Astrocyte of the cerebellum (primary cell): ENCODE data around the gene GRIN2A.

Experiments used
- DNase-seq: peaks from one replicate; pipeline ENCODE4 v3.0.0-alpha.2; 2011; ENCODE audit warnings: low read depth
- H3K4me3 ChIP-seq: 2 replicates; pipeline ENCODE4 v1.5.1; 2011; ENCODE audit warnings: mild to moderate bottlenecking, low read depth, low read length, moderate library complexity
- in situ Hi-C: cut with HindIII; loops from 2 replicates; pipeline ENCODE4 v1.10.0; 2017; ENCODE audit warnings: low sequenced_read_pairs
- TF ChIP-seq, protein P1 (sequence below): IDR thresholded peaks from 2 replicates; pipeline ENCODE4 v1.5.1; 2012; ENCODE audit warnings: low read length, low read depth, moderate library complexity, mild to moderate bottlenecking; ENCODE audit errors: missing control alignments

Gene GRIN2A

DNA sequence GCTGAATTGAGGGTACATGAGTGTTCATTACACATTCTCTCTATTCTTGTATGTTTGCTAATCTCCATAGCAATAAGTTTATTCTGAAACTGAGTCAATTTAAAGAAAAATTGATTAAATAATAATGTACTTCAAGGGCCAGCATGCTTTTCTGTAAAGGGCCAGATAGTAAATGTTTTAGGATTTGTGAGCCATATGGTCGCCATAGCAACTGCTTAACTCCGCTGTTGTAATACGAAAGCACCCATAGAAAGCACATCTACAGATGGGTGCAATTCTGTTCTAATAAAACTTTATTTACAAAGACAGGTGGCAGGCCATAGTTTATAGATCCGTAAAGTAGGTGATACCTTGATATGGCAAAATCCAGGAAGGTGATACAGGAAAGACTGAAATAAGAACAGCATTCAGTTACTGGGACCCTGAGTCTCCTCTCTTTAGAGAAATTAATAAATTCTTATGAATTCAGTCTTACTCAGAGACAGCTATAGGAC, 36.6 kb downstream of the GRIN2A start:
- TF ChIP-seq, protein P1, sequence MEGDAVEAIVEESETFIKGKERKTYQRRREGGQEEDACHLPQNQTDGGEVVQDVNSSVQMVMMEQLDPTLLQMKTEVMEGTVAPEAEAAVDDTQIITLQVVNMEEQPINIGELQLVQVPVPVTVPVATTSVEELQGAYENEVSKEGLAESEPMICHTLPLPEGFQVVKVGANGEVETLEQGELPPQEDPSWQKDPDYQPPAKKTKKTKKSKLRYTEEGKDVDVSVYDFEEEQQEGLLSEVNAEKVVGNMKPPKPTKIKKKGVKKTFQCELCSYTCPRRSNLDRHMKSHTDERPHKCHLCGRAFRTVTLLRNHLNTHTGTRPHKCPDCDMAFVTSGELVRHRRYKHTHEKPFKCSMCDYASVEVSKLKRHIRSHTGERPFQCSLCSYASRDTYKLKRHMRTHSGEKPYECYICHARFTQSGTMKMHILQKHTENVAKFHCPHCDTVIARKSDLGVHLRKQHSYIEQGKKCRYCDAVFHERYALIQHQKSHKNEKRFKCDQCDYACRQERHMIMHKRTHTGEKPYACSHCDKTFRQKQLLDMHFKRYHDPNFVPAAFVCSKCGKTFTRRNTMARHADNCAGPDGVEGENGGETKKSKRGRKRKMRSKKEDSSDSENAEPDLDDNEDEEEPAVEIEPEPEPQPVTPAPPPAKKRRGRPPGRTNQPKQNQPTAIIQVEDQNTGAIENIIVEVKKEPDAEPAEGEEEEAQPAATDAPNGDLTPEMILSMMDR: no peak
- DNase-seq: no peak
- no peak overlapping the region for H3K4me3 ChIP-seq
- in situ Hi-C loops: no loop called here

DNA sequence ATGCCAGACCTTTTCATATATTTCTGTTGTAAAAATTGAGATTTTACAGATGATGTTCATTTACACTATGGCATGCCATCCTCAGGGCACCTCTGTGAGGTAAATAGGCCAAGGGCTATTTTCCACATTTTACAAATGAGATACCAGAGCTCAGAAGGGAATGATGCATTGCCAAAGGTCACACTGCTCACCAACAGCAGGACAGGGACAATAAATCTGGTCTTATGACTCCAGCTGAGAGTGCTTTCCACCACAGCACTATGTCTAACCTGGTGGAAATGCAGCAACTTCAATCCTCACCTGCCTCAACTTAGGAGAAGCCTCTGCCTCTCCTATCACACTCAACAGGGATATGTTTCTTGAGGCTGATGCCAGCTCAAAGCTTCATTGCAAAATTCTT, 40.6 kb downstream of the GRIN2A start:
- DNase-seq: no peak
- no peak overlapping the region for H3K4me3 ChIP-seq
- TF ChIP-seq, protein P1: no peak
- in situ Hi-C loops: no loop called here

DNA sequence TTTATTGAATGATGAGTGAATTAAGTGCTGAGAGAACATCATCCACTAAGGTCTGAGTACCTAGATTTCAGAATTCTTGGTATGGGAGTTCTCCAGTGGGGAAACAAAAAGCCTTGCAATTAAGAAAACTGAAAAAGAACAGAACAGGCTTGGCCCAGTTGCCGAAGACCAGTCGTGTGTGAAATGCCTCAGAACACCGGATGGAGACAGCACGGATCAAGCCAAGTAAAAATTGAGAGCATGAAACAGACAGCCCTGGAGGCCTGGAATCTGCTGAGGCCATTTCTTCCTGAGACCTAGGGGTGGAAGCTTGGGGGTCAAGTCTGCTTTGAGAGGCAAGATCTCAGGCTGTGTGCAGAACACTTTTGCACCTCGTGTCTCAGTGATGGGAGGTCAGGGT, 43.3 kb downstream of the GRIN2A start:
- in situ Hi-C loops: no loop called here
- H3K4me3 ChIP-seq: no peak overlapping the region
- TF ChIP-seq, protein P1: no peak
- DNase-seq: no peak

DNA sequence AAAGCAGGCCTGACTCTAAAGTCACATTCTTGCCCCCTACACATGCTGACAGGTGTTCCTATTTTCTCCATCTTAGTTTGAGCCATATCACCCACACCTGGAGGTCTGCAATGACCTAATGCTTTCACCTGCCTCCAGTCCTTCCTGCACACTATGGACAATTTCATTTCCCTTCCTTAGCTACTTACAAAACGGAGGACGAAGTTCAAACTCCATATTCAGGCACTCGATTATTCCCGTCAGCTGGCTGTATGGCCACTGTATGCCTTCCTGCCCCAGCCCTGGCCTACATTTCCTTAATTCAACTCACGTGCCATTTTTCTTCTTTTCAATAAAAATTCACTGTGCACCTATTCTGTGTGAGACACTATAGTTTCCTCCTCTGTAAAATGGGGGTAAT, 44.9 kb downstream of the GRIN2A start:
- TF ChIP-seq, protein P1: no peak
- in situ Hi-C loops: no loop called here
- H3K4me3 ChIP-seq: no peak overlapping the region
- DNase-seq: no peak

DNA sequence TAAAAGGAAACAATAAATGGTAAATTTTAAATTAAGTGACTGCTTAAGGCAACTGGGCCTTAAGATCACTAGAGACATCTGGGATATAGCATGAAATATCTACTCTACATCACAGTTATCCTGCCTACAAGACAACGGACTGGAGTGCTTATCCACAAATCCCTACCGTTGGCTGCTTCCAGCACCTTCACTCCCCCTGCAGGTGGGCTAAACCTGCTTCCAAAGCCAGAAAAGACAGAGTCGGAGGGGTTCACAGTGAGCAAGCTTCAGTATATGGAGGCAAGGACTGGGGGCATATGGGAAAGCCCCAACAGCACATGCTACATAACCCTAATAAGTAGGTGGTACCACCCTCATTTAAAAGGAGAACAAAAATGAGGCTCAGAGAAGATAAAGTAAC, 45.3 kb downstream of the GRIN2A start:
- in situ Hi-C loops: no loop called here
- no peak for DNase-seq
- H3K4me3 ChIP-seq: no peak overlapping the region
- TF ChIP-seq, protein P1: no peak

DNA sequence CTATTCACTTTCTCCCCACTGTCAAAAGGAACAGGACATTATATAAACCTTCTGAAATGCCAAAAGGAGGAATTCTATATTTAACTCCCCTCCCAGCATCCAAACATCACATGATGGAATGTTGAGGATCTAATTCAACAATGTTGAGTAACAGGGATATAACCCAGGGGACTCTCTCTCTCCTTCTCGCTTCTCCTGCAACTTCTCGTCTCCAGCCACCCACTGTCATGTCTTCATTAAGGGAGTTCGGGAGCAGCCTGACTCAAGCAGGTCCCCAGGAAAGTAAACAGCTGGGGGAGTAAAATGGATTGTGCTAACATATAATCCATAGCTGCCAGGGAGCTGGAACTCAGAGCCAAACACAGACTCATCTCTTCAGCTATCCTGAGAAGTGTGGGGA, 51.7 kb downstream of the GRIN2A start:
- in situ Hi-C loops: no loop called here
- DNase-seq: no peak
- TF ChIP-seq, protein P1: no peak
- no peak overlapping the region for H3K4me3 ChIP-seq
